NB4 (cell line): ENCODE results near the gene ELK3.

Experiments used
- DNase-seq: peaks from one replicate; pipeline ENCODE4 v3.0.0; 2010; ENCODE audit warnings: low read depth
- H3K4me3 ChIP-seq: one replicate; pipeline ENCODE4 v1.5.1; 2011; ENCODE audit warnings: mild to moderate bottlenecking, low read depth, low read length, moderate library complexity
- CTCF ChIP-seq: IDR thresholded peaks from one replicate; pipeline ENCODE4 v1.5.1; 2012; ENCODE audit warnings: low read depth, low read length
- MAX ChIP-seq: IDR thresholded peaks from 2 replicates; pipeline ENCODE4 v1.6.1; 2011; ENCODE audit warnings: low read depth, low read length
- MYC ChIP-seq: IDR thresholded peaks from 2 replicates; pipeline ENCODE4 v1.6.1; 2011; ENCODE audit warnings: low read depth, low read length
- POLR2A ChIP-seq: IDR thresholded peaks from 2 replicates; pipeline ENCODE4 v1.6.1; 2011; ENCODE audit warnings: mild to moderate bottlenecking; ENCODE audit not compliant: insufficient read length; ENCODE audit errors: extremely low read depth

The ELK3 gene

GRCh38 chr12:96247563-96247962, 53.4 kb downstream of the ELK3 start:
- TF ChIP-seq POLR2A (no peak), CTCF (no peak), MAX (no peak), MYC (no peak)
- no peak overlapping the region for H3K4me3 ChIP-seq
- DNase-seq: peak; percentile 72

GRCh38 chr12:96248136-96248931, 54.2 kb downstream of the ELK3 start:
- TF ChIP-seq MAX (no peak), CTCF (no peak), POLR2A (no peak), MYC (no peak)
- no peak for DNase-seq
- no peak overlapping the region for H3K4me3 ChIP-seq

GRCh38 chr12:96249196-96250118, 55.3 kb downstream of the ELK3 start:
- no peak for TF ChIP-seq POLR2A
- no peak for TF ChIP-seq CTCF
- TF ChIP-seq MAX: no peak
- no peak for TF ChIP-seq MYC
- no peak overlapping the region for H3K4me3 ChIP-seq
- DNase-seq: no peak

GRCh38 chr12:96250119-96250685, 56.0 kb downstream of the ELK3 start:
- TF ChIP-seq POLR2A (no peak), MAX (no peak), MYC (no peak), CTCF (no peak)
- no peak for DNase-seq

GRCh38 chr12:96255077-96255476, 60.9 kb downstream of the ELK3 start:
- DNase-seq: peak; percentile 25
- no peak for TF ChIP-seq MYC
- no peak for TF ChIP-seq POLR2A
- TF ChIP-seq CTCF: no peak
- TF ChIP-seq MAX: no peak

More at GRCh38 chr12:96250119-96250685, 56.0 kb downstream of the ELK3 start:
- no peak overlapping the region for H3K4me3 ChIP-seq

More at GRCh38 chr12:96255077-96255476, 60.9 kb downstream of the ELK3 start:
- H3K4me3 ChIP-seq: no peak overlapping the region
